CD4-positive, alpha-beta T cell (primary cell): ENCODE results near the gene SP9. TPM values are rescaled to one million over a fixed set of nuclear protein-coding genes. Genes with fewer than 3 reads are reported as not detected.
"Not testable (repeated sequence)": the region's sequence is repeated elsewhere in the genome, so short reads cannot be mapped to it uniquely, and the experiment has no call there.

Experiments used
- ATAC-seq: fragments of 200-7000 bp; cut with Tn5 transposase; one replicate; pipeline ENCODE4 v1.10.0; 2022; ENCODE audit warnings: mild to moderate bottlenecking; ENCODE audit not compliant: poor library complexity
- CTCF ChIA-PET: fragments of 350-600 bp; sonication (Branson Sonifier 250); formaldehyde crosslinking; loops from one replicate; lab custom pipeline; 2021; ENCODE audit warnings: antibody characterized with exemption, inconsistent platforms; lab: Charles Lee
- POLR2A ChIA-PET: fragments of 350-600 bp; sonication (Branson Sonifier 250); formaldehyde crosslinking; loops from one replicate; lab custom pipeline; 2021; ENCODE audit warnings: antibody characterized with exemption, inconsistent platforms; lab: Charles Lee
- DNase-seq, 14 experiments: peaks; one replicate each; pipeline ENCODE4 v3.0.0-alpha.2; 2013 to 2020; ENCODE audit warnings: mixed read lengths in 2 of 14
- H3K27ac ChIP-seq, 2 donors: one replicate each; pipeline versions ENCODE4 v1.5.1 to v1.7.0; 2013; ENCODE audit warnings: low read length in 2 of 2, low read depth in 1 of 2, mild to moderate bottlenecking in 1 of 2
- H3K27me3 ChIP-seq, 2 experiments: 1 replicate in 1 of 2; 2 replicates in 1 of 2; pipeline versions ENCODE4 v1.6.1 to v1.7.0; 2013; ENCODE audit warnings: low read length in 2 of 2, control low read depth in 1 of 2, mild to moderate bottlenecking in 1 of 2, moderate library complexity in 1 of 2; ENCODE audit not compliant: insufficient read depth in 2 of 2, control insufficient read depth in 1 of 2
- H3K36me3 ChIP-seq: one replicate; pipeline ENCODE4 v1.6.1; 2013; ENCODE audit warnings: low read length, control low read depth; ENCODE audit not compliant: insufficient read depth
- H3K4me1 ChIP-seq: one replicate; pipeline ENCODE4 v1.6.1; 2013; ENCODE audit warnings: low read length, control low read depth; ENCODE audit not compliant: insufficient read depth
- H3K4me3 ChIP-seq: one replicate; pipeline ENCODE4 v1.5.1; 2013; ENCODE audit warnings: mild to moderate bottlenecking, low read length, moderate library complexity
- H3K9me3 ChIP-seq, 2 experiments: 1 replicate in 1 of 2; 2 replicates in 1 of 2; pipeline versions ENCODE4 v1.6.1 to v1.7.0; 2013; ENCODE audit warnings: low read length in 2 of 2, mild to moderate bottlenecking in 2 of 2, control low read depth in 1 of 2, moderate library complexity in 1 of 2; ENCODE audit not compliant: control insufficient read depth in 1 of 2, insufficient read depth in 1 of 2
- H3K27ac Mint-ChIP-seq: one replicate; pipeline ENCODE4 v1.8.0; 2020; ENCODE audit warnings: mixed read lengths
- H3K27me3 Mint-ChIP-seq: one replicate; pipeline ENCODE4 v1.8.0; 2021; ENCODE audit warnings: mixed read lengths
- H3K36me3 Mint-ChIP-seq: one replicate; pipeline ENCODE4 v1.8.0; 2021; ENCODE audit warnings: low read depth, mixed read lengths
- H3K4me1 Mint-ChIP-seq: one replicate; pipeline ENCODE4 v1.8.0; 2021; ENCODE audit warnings: low read depth, mixed read lengths
- H3K4me3 Mint-ChIP-seq: one replicate; pipeline ENCODE4 v1.8.0; 2020; ENCODE audit warnings: mild to moderate bottlenecking, mixed read lengths
- H3K9me3 Mint-ChIP-seq: one replicate; pipeline ENCODE4 v1.8.0; 2020; ENCODE audit warnings: mixed read lengths
- CTCF ChIP-seq: fragments of 200-600 bp; IDR thresholded peaks from one replicate; pipeline ENCODE4 v1.8.0; 2022; ENCODE audit warnings: antibody characterized with exemption, mild to moderate bottlenecking
- intact Hi-C, 2 experiments: fragments of 100-400 bp; cut with DNase I in 1 of 2; cut with micrococcal nuclease in 1 of 2; formaldehyde crosslinking; loops; one replicate each; pipeline versions ENCODE4 v1.15.1 to v1.9.0; 2023 to 2025; cut with DNase I, micrococcal nuclease
- total RNA-seq, 174 experiments: library from RNA in 2 of 174; stranded (reverse) in 2 of 174; gene quantifications; one replicate each; pipeline ENCODE4 v1.2.3 and lab custom pipeline; 2021 to 2026

The SP9 gene
- total RNA-seq, 2 experiments from 2014 or later, result not detected

DNA sequence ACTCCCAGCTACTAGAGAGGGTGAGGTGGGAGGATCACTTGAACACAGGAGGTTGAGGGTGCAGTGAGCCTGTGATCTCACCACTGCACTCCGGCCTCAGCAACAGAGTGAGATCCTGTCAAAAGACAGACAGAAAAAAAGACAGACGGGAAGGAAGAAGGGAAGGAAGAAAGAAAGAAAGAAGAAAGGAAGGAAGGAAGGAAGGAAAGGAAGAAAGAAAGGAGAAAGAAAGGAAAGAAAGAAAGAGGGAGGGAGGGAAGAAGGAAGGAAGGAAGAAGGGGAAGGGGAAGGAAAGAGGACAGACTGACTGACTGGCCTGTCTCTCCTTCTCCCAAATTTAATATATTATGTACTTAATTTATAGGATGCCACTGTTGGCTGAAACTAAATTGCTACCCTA is 21.6 kb downstream of the SP9 start:
- Mint-ChIP-seq H3K27ac (no peak overlapping the region), H3K4me3 (no peak overlapping the region), H3K27me3 (no peaks in the 10 kb centered on the region), H3K36me3 (peaks cover 74% of the 10 kb centered on the region), H3K9me3 (no peaks in the 10 kb centered on the region), H3K4me1 (no peaks in the 10 kb centered on the region)
- H3K4me3 ChIP-seq, result no peak overlapping the region
- H3K36me3 ChIP-seq, result peaks cover 13% of the 10 kb centered on the region
- POLR2A ChIA-PET, result interaction anchor here (0.7 kb wide), 1 partner anchor 9 kb away, joined by 3 read pairs; no protein-coding TSS in a partner anchor
- no peak for DNase-seq
- H3K4me1 ChIP-seq, result no peaks in the 10 kb centered on the region
- intact Hi-C loops, result no loop called here
- no peak for TF ChIP-seq CTCF
- no peaks in the 10 kb centered on the region for H3K9me3 ChIP-seq
- CTCF ChIA-PET, result no interaction called here
- H3K27ac ChIP-seq, result no peak overlapping the region
- H3K27me3 ChIP-seq, result no peaks in the 10 kb centered on the region
- ATAC-seq, result no peak

GRCh38 chr2:174359663-174360062 is 24.9 kb downstream of the SP9 start:
- ATAC-seq, H3K9me3 Mint-ChIP-seq, H3K4me3 ChIP-seq, H3K4me3 Mint-ChIP-seq, POLR2A ChIA-PET, H3K9me3 ChIP-seq, H3K4me1 Mint-ChIP-seq, CTCF ChIA-PET, H3K4me1 ChIP-seq, H3K27me3 Mint-ChIP-seq, intact Hi-C loops, H3K27ac ChIP-seq, DNase-seq, H3K27me3 ChIP-seq, H3K27ac Mint-ChIP-seq: not testable (repeated sequence)
- H3K36me3 ChIP-seq, result peaks cover 22% of the 10 kb centered on the region
- peaks cover 80% of the 10 kb centered on the region for H3K36me3 Mint-ChIP-seq

DNA sequence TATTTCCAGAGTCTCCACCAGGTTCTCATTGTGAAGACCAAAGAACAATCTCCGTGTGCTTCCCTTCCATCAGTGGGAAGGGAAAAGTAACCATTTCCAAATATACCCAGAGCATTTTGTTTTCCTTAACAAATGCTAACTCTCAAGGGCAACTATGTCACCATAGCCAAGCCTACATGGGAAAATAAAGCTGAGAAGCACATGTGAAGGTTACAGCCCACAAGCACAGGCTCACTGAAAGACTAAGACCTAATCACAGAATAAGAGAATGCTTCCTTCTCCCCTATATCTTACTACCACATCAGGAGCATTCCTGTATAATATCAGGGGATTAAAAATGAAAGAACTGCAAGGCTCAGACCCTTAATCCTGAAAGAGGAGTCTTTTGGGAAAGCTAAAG is 28.2 kb downstream of the SP9 start:
- Mint-ChIP-seq H3K4me1 (no peaks in the 10 kb centered on the region), H3K27me3 (no peaks in the 10 kb centered on the region), H3K36me3 (peaks cover 91% of the 10 kb centered on the region), H3K9me3 (peaks cover 7% of the 10 kb centered on the region), H3K27ac (no peak overlapping the region), H3K4me3 (no peak overlapping the region)
- H3K27me3 ChIP-seq, result no peaks in the 10 kb centered on the region
- H3K36me3 ChIP-seq, result peaks cover 50% of the 10 kb centered on the region
- peaks cover 2% of the 10 kb centered on the region for H3K4me1 ChIP-seq
- H3K27ac ChIP-seq, result no peak overlapping the region
- no peak for TF ChIP-seq CTCF
- H3K9me3 ChIP-seq, result peaks cover 0 to 9% of the 10 kb centered on the region in 2 experiments
- DNase-seq (no peak), ATAC-seq (no peak)
- intact Hi-C loops, result no loop called here
- POLR2A ChIA-PET, result no interaction called here
- H3K4me3 ChIP-seq, result no peak overlapping the region
- CTCF ChIA-PET, result interaction anchor here (1.3 kb wide), 1 partner anchor 9 kb away, joined by 3 read pairs; no protein-coding TSS in a partner anchor

- peaks cover 98% of the 10 kb centered on the region for H3K36me3 Mint-ChIP-seq
- DNase-seq, H3K4me3 Mint-ChIP-seq, H3K4me1 ChIP-seq, H3K4me1 Mint-ChIP-seq, H3K9me3 Mint-ChIP-seq, ATAC-seq, POLR2A ChIA-PET, H3K9me3 ChIP-seq, H3K27me3 Mint-ChIP-seq, CTCF ChIA-PET, H3K27ac Mint-ChIP-seq, H3K4me3 ChIP-seq, H3K27ac ChIP-seq, H3K27me3 ChIP-seq, intact Hi-C loops: not testable (repeated sequence)
- H3K36me3 ChIP-seq, result peaks cover 57% of the 10 kb centered on the region
Measured at GRCh38 chr2:174363492-174364225, 28.9 kb downstream of the SP9 start.
